Activated naive CD4-positive, alpha-beta T cell treated with anti-CD3 and anti-CD28 coated beads, Interleukin-2, amount 50 U/mL, for 24 hours (primary cell): ENCODE measurements around the gene SMIM7.
"Not testable (repeated sequence)": the region's sequence is repeated elsewhere in the genome, so short reads cannot be mapped to it uniquely, and the experiment has no call there.

Experiments used
- H3K27ac Mint-ChIP-seq: one replicate; pipeline ENCODE4 v1.8.0; 2021; ENCODE audit warnings: mild to moderate bottlenecking, mixed read lengths
- H3K27me3 Mint-ChIP-seq: one replicate; pipeline ENCODE4 v1.8.0; 2021; ENCODE audit warnings: mixed read lengths
- H3K36me3 Mint-ChIP-seq: one replicate; pipeline ENCODE4 v1.8.0; 2021; ENCODE audit warnings: mixed read lengths
- H3K4me1 Mint-ChIP-seq: one replicate; pipeline ENCODE4 v1.8.0; 2021; ENCODE audit warnings: mixed read lengths
- H3K4me3 Mint-ChIP-seq: one replicate; pipeline ENCODE4 v1.8.0; 2021; ENCODE audit warnings: mild to moderate bottlenecking, mixed read lengths
- H3K9me3 Mint-ChIP-seq: one replicate; pipeline ENCODE4 v1.8.0; 2021; ENCODE audit warnings: mixed read lengths

SMIM7 gene

DNA sequence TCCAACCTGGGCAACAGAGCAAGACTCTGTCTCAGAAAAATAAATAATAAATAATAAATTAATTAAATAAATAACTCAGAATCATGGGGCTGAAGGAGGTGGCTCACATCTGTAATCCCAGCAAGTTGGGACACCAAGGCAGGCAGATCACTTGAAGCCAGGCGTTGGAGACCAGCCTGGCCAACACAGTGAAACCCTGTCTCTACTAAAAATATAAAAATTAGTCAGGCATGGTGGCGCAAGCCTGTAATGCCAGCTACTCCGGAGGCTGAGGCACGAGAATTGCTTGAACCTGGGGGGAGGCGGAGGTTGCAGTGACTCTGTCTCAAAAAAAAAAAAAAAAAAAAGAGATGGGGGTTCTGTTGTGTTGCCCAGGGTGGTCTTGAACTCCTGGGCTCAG lies 8.2 kb upstream of the SMIM7 start:
- no peaks in the 10 kb centered on the region for H3K27me3 Mint-ChIP-seq
- no peak overlapping the region for H3K27ac Mint-ChIP-seq

DNA sequence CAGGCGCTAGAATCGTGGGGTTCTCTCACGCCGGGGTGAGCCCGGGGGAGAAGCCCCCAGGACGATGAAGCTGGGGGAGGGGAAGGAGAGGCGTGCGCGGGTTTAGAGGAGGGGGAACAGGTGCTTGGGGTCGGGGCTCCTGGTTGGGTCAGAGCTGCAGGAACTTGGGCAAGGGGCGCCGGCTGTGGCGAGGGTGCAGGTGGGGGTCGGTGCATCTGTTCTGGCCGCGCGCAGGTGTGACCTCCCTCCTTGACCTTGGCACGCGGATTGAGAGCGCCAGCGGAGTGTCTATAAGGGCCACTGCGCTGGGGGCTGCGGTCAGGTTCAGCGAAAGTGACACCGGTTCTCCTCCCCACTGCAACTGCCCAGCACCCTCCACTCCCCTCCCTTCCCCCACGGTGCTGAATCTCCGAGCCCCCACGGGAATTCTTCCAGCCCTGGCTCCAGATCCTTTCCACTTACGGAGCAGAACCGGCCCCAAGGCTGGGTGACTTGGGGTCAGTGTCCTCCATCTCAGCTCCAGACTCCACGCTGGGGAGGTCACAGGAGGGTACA lies 1.6 kb upstream of the SMIM7 start:
- H3K36me3 Mint-ChIP-seq, result peaks cover 10% of the 10 kb centered on the region
- H3K27me3 Mint-ChIP-seq, result no peaks in the 10 kb centered on the region
- H3K4me3 Mint-ChIP-seq, result peak overlapping the region; percentile 78
- H3K27ac Mint-ChIP-seq, result no peak overlapping the region
- peaks cover 27% of the 10 kb centered on the region for H3K4me1 Mint-ChIP-seq
- H3K9me3 Mint-ChIP-seq, result no peaks in the 10 kb centered on the region

More for the DNA sequence above, 8.2 kb upstream of the SMIM7 start:
- Mint-ChIP-seq H3K4me1 (no peaks in the 10 kb centered on the region), H3K4me3 (no peak overlapping the region), H3K36me3 (no peaks in the 10 kb centered on the region), H3K9me3 (no peaks in the 10 kb centered on the region)

DNA sequence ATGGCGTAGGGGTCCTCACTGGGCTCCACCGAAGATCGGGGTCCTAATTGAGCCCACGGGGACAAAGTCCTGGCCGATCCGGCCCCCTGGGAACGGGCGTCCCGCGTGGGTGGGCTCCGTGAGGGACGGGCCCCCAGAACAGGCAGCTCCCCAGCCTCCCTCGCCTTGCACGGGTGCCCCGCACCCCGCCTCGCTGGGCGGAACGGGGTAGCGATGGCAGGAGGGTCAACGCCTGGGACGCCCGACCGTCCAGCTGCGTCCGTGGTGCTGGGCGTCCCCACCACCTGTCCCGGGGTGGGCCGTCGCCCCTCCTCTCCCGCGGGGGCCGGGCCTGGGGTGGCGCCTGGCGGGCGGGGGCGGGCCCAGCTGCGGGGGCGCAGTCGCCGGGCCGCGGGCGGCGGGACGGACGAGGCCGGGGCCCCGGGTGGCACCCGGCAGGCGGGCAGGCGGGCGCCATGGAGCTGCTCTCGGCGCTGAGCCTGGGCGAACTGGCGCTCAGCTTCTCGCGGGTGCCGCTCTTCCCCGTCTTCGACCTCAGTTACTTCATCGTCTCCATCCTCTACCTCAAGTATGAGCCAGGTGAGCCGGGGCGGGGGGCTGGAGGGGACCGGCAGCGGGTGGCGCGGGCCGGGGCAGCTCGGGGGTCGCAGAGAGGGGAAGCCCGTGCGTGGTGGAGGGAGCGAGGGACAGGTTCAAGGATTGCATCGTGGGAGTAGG lies 977 bp upstream of the SMIM7 start, which contains the start of gene TMEM38A:
TMEM38A (plus strand) TSS at position 377 of the 717 bp plus-strand sequence; CDS start at position 456, 79 bp downstream.
- Mint-ChIP-seq H3K4me3 (peak within 1 kb of the TSS; percentile 97), H3K9me3 (no peaks in the 10 kb centered on the region), H3K27ac (peak within 1 kb of the TSS; percentile 98), H3K36me3 (peaks cover 10% of the 10 kb centered on the region), H3K27me3 (no peaks in the 10 kb centered on the region), H3K4me1 (peaks cover 32% of the 10 kb centered on the region)

DNA sequence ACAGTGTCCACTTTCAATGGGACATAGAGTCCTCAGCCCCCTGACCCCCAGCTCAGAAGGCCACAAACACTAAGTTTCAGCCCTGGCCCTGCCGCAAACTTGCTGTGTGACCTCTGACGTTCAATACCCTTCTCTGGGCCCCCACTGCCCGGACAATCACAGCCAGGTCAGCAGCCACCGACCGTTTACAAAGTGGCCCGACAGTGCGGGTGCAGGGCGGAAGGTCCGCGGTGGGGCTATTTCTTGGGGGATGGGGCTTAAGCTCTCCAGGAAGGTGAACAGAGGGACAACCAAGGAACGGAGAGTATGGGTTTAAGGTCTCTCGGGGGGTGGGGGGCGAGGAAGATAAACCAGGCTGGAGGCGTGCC lies 496 bp downstream of the SMIM7 start:
- Mint-ChIP-seq H3K27ac (peak overlapping the region; percentile 98), H3K36me3 (peaks cover 10% of the 10 kb centered on the region), H3K9me3 (no peaks in the 10 kb centered on the region), H3K4me3 (peak overlapping the region; percentile 97), H3K4me1 (peaks cover 32% of the 10 kb centered on the region), H3K27me3 (no peaks in the 10 kb centered on the region)

DNA sequence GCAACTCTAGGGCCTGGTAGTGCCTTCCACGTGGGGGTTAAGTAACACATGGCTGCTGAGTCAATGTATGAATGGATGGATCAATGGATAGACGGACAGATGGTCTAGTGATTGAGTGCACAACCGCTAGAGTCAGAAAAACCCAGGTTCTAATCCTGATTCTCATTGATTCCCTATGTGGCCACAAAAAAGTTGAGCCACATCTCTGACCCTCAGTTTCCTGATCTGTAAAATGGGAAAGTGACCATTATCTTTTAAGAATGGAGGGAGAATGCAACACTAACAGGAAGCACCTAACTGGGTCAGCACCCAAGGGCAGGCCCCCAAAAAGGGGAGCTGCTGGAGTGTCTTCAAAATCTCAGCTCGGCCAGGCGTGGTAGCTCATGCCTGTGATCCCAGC lies 2.6 kb downstream of the SMIM7 start:
- Mint-ChIP-seq H3K9me3 (no peaks in the 10 kb centered on the region), H3K27me3 (no peaks in the 10 kb centered on the region), H3K4me3 (peak overlapping the region; percentile 26), H3K36me3 (peaks cover 18% of the 10 kb centered on the region), H3K27ac (no peak overlapping the region), H3K4me1 (peaks cover 32% of the 10 kb centered on the region)

DNA sequence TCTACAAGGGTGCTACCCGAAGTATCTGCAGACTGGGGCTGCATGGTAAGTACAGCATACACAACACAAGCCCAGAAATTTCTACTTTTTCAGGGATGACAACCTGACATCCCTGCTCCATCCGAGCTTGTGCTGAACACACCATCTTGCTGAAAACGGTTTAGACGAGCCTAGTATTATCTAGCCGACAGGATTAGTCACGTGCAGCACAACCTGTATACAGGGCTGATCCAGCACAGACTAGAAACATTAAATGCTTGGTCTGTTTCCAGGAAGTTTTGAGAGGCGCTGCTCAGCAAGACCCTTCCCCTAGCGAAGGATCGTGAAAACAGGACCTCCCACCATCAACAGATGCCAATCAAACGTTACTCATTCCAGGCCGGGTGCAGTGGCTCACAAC lies 4.2 kb downstream of the SMIM7 start:
- Mint-ChIP-seq H3K9me3 (no peaks in the 10 kb centered on the region), H3K27me3 (no peaks in the 10 kb centered on the region), H3K4me3 (no peak overlapping the region), H3K36me3 (peaks cover 21% of the 10 kb centered on the region), H3K4me1 (peaks cover 26% of the 10 kb centered on the region), H3K27ac (no peak overlapping the region)

DNA sequence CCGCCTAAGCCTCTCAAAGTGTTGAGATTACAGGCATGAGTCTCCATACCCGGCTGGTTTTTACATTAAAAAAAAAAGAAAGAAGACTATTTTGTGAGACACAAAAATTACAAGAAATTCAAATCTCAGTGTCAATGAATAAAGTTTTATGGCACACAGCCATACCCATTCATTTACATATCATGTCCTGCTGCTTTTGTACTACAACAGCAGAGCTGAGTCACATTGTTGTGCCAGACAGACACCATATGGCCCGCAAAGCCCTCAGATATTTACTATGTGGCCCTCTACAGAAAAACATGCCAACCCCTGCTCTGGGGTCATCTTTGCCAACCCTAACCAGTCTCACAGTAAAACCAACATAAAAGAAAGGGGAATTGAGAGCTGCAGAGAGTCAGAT lies 5.3 kb downstream of the SMIM7 start:
- no peaks in the 10 kb centered on the region for H3K27me3 Mint-ChIP-seq
- peaks cover 23% of the 10 kb centered on the region for H3K36me3 Mint-ChIP-seq
- H3K4me3 Mint-ChIP-seq, result no peak overlapping the region
- H3K27ac Mint-ChIP-seq, result no peak overlapping the region
- no peaks in the 10 kb centered on the region for H3K9me3 Mint-ChIP-seq
- H3K4me1 Mint-ChIP-seq, result peaks cover 30% of the 10 kb centered on the region

DNA sequence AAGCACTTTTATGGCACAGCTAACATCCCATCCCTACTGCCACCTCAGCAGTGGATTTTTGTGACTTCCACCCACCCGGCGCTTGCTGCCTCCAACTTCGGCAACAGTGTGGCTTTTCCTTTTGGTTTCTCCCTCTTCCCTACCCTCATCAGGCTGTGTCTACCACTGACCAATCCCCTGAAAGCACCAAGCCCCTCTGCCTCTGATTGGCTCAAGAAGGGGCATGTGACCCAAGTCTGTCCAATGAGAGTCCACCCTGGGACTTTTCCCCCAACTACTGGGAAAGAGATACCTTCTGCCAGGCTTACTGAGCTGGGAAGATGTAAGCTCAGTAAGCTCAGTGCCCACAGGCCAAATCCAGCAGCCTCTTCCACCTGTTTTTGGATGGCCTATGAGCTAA lies 5.8 kb downstream of the SMIM7 start:
- no peaks in the 10 kb centered on the region for H3K27me3 Mint-ChIP-seq

DNA sequence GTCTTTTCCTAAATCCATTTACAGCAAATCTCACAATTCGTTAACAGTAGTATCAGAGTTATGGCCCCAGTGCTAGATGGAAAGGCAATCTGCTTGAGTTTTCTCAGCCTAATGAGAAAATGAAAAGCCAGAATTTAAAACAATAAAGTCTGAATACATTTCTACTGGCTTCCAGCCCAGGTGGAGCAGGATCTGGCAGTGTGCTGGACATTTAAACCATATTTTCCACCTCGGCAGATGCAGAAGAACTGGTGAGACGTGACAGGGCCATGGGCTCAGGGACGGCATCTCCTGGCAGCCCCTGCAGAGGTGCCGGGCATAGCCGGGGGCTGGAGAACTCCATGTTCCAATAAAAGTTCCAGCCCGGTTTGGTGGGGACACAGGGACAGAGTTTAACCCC lies 7.1 kb downstream of the SMIM7 start:
- Mint-ChIP-seq H3K27me3 (no peaks in the 10 kb centered on the region), H3K9me3 (no peaks in the 10 kb centered on the region), H3K36me3 (peaks cover 19% of the 10 kb centered on the region), H3K4me1 (peaks cover 20% of the 10 kb centered on the region), H3K27ac (no peak overlapping the region), H3K4me3 (no peak overlapping the region)

More for the DNA sequence above, 5.8 kb downstream of the SMIM7 start:
- no peak overlapping the region for H3K4me3 Mint-ChIP-seq
- peaks cover 30% of the 10 kb centered on the region for H3K4me1 Mint-ChIP-seq
- H3K36me3 Mint-ChIP-seq, result peaks cover 23% of the 10 kb centered on the region
- H3K9me3 Mint-ChIP-seq, result no peaks in the 10 kb centered on the region
- H3K27ac Mint-ChIP-seq, result no peak overlapping the region

DNA sequence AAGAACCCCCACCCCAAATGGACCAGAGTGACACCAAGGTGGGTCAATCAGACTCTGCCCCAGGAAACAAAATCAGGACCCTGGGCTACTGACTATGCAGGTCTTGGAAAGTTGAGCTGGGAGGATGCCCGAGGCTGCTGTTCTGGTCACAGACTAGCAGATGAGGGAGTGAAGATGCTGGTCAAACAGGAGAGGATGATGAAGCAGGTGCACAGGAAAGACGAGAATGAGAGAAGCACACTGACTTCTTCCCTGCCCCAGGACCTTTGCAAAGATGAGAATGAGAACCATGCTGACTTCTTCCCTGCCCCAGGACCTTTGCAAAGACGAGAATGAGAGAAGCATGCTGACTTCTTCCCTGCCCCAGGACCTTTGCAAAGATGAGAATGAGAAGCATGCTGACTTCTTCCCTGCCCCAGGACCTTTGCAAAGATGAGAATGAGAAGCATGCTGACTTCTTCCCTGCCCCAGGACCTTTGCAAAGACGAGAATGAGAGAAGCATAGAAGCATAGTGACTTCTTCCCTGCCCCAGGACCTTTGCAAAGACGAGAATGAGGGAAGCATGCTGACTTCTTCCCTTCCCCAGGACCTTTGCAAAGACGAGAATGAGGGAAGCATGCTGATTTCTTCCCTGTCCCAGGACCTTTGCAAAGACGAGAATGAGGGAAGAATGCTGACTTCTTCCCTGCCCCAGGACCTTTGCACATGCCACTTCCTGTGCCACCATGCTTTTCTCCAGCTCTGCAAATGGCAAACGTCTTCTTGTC lies 8.3 kb downstream of the SMIM7 start:
- H3K9me3 Mint-ChIP-seq, H3K27me3 Mint-ChIP-seq, H3K4me3 Mint-ChIP-seq, H3K27ac Mint-ChIP-seq: not testable (repeated sequence)
- Mint-ChIP-seq H3K36me3 (peaks cover 15% of the 10 kb centered on the region), H3K4me1 (peaks cover 12% of the 10 kb centered on the region)

DNA sequence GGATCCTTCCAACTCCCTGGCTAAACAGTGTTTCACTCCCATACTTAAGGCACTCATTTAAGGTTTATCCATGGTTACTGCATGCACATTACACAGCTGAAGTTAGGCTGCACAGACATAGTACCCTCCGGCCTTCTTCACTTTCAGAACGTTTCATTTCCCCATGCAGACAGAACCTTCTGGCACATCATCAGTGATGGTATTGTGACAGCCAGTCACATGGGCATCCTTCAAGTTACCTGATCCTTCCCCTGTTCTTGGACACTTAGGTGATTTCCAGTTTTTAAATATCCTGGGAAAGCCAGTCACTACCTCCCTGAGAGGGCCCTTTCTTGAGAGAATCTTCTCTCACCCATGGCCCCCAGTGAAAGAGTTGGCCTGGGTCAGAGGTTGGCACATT lies 9.1 kb downstream of the SMIM7 start:
- Mint-ChIP-seq H3K27ac (no peak overlapping the region), H3K9me3 (no peaks in the 10 kb centered on the region), H3K36me3 (peaks cover 15% of the 10 kb centered on the region), H3K4me1 (peaks cover 7% of the 10 kb centered on the region), H3K27me3 (no peaks in the 10 kb centered on the region), H3K4me3 (no peak overlapping the region)

DNA sequence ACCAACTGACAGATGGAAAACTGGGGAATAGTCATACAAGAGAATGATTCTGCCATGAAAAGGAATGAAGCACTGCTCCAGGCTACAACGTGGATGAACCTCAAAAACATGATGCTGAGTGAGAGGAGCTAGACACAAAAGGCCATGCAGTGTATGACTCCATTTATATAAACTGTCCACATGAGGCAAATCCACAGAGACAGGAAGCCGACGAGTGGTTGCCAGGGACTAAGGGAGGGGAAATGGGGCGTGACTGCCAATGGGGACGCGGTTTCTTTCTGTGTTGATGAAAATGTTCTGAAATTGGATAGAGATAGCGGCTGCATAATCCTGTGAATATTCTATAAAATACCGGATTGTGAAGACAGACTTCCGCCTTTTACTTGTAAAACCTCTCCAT lies 10.2 kb downstream of the SMIM7 start:
- peaks cover 15% of the 10 kb centered on the region for H3K36me3 Mint-ChIP-seq
- no peaks in the 10 kb centered on the region for H3K9me3 Mint-ChIP-seq
- H3K27me3 Mint-ChIP-seq, result no peaks in the 10 kb centered on the region
- H3K4me3 Mint-ChIP-seq, result no peak overlapping the region
- peaks cover 9% of the 10 kb centered on the region for H3K4me1 Mint-ChIP-seq
- no peak overlapping the region for H3K27ac Mint-ChIP-seq

DNA sequence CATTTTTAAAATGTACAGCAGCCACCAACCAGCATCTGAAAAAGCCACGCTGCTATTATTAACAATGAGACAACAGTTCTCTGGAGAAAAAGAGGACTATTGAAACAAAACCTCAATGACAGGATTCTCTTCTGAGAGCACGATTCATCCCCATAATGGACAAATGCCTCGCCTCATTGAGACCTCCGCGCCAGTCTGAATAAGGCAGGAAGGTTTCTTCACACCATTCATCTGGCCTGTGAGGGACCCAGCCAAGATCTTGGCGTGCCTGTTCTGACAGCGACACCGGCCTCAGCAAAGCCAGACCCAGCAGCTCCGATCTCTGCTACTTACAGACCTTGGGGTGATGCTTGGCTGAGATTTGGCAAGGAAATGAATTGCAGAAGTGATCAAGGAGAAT lies 14.8 kb downstream of the SMIM7 start:
- Mint-ChIP-seq H3K4me3 (no peak overlapping the region), H3K27me3 (no peaks in the 10 kb centered on the region)

DNA sequence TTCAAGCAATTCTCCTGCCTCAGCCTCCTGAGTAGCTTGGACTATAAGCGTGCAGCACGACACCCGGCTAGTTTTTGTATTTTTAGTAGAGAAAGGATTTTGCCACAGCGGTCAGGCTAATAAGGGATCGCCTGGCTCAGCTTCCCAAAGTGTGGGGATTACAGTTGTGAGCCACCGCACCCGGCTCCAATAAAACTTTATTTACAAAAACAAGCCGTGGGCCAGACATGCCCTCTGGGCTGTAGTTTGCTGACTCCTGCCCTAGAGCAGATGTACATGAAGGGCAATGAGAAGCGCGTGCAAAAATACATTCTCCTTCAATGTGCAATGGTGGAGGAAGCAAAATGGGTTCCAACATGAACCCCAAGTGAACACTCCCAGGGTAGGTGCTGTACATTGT lies 18.2 kb downstream of the SMIM7 start:
- Mint-ChIP-seq H3K9me3 (no peaks in the 10 kb centered on the region), H3K4me3 (no peak overlapping the region), H3K27ac (no peak overlapping the region), H3K27me3 (no peaks in the 10 kb centered on the region), H3K4me1 (peaks cover 33% of the 10 kb centered on the region), H3K36me3 (peaks cover 4% of the 10 kb centered on the region)

More for the DNA sequence above, 14.8 kb downstream of the SMIM7 start:
- Mint-ChIP-seq H3K36me3 (peaks cover 5% of the 10 kb centered on the region), H3K4me1 (peaks cover 25% of the 10 kb centered on the region), H3K27ac (no peak overlapping the region), H3K9me3 (no peaks in the 10 kb centered on the region)

DNA sequence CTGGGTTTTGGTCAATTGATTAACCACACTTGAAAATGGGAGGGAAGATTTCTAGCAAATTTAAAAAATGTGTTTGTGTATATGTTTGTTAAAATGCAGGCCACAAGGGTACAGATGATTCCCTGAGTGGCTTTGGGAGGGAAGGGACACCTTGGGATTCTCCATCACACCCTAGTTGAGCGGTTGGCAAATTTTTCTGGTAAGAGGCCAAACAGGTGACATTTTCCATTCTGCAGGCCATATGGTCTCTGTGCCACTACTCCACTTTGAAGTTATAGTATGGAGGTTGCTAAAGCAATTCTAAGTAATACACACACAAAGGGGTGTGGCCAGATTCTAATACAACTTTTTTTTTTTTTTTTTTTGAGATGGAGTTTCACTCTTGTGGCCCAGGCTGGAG lies 19.0 kb downstream of the SMIM7 start:
- no peak overlapping the region for H3K27ac Mint-ChIP-seq
- H3K4me1 Mint-ChIP-seq, result peaks cover 33% of the 10 kb centered on the region
- peaks cover 4% of the 10 kb centered on the region for H3K36me3 Mint-ChIP-seq
- H3K9me3 Mint-ChIP-seq, result no peaks in the 10 kb centered on the region
- H3K27me3 Mint-ChIP-seq, result no peaks in the 10 kb centered on the region
- H3K4me3 Mint-ChIP-seq, result no peak overlapping the region

DNA sequence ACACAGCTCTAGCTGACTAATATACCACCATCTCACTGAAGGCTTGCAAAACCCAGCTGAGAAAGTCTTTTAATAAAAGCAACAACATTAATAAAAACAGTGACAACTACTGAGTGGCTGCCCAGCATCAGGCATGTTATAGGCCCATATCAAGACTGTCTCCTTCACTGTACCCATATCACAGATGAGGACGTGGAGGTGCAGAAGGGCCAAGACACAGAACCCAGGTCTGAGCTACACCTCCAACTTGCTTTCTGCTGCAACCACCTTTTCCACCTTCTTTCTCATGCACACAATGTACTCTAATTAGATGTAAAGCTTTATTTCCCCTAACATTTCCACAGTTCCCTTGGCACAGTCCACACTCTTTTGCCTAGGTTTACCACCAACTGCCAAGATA lies 21.3 kb downstream of the SMIM7 start:
- no peaks in the 10 kb centered on the region for H3K27me3 Mint-ChIP-seq
- peaks cover 29% of the 10 kb centered on the region for H3K4me1 Mint-ChIP-seq
- H3K9me3 Mint-ChIP-seq, result no peaks in the 10 kb centered on the region
- no peak overlapping the region for H3K27ac Mint-ChIP-seq
- H3K4me3 Mint-ChIP-seq, result no peak overlapping the region
- H3K36me3 Mint-ChIP-seq, result peaks cover 3% of the 10 kb centered on the region
